ENCODE data around the gene SSRP1.
"Not testable (repeated sequence)": the region's sequence is repeated elsewhere in the genome, so short reads cannot be mapped to it uniquely, and the experiment has no call there.

Gene SSRP1

GRCh38 chr11:57335343-57336110 lies at the start of gene SSRP1:
Gene SSRP1, minus strand, starts transcription at chr11:57335892. Its CDS starts 771 bp downstream, at chr11:57335121.
- DNase-seq (ENCODE audit: low read depth in 2 of 2) = peak; percentile 77 to 78

GRCh38 chr11:57380975-57381374 lies 45.3 kb upstream of the SSRP1 start, which contains the start of gene PRG3:
Gene PRG3, minus strand, starts transcription at chr11:57381150. Its CDS starts 442 bp downstream, at chr11:57380708.
- DNase-seq (ENCODE audit: low read depth in 2 of 2) = no peak

GRCh38 chr11:57379732-57380131 lies 44.0 kb upstream of the SSRP1 start:
- no peak for DNase-seq (ENCODE audit: low read depth in 2 of 2)

DNA sequence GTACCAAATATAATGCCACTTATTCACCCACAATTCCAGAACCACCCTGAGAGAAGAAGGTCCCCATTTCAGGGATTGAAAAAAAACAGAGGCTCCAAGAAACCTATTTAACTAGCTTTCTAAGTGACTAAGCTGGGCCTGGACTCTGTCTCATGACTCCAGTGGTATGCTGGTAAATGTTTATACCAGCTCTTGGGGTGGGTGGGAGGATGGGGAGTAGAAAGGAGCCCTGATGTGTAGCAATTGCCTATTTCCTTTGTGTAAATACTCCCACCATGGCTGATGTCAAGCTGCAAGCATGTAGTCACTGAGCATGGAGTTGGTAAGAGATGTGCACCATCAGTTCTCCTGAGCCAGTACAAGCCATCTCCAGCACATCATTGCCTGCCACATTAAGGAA lies 42.5 kb upstream of the SSRP1 start:
- no peak for DNase-seq (ENCODE audit: low read depth in 2 of 2)

GRCh38 chr11:57377107-57377506 lies 41.4 kb upstream of the SSRP1 start:
- DNase-seq (ENCODE audit: low read depth in 2 of 2) = no peak

GRCh38 chr11:57376095-57377090 lies 40.7 kb upstream of the SSRP1 start:
- no peak for DNase-seq (ENCODE audit: low read depth in 2 of 2)

DNA sequence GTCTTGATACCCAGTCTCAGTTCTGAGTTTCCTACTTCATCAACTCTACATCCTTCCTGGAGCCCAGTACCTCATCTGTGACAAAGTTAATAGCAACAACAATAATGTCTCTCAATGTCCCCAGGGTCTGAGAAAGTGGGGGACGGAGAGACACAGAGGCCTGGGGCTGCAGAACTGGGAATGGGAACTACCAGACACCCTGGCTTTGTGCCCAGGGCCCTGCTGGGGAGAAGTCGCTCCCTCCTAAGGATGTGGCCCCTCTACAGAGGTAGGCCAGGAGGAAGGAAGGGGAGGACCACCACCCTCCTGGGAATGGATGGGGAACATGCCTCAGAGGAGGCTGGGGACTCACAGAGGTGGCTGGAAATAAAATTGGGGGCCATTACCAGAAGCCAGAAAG lies 39.8 kb upstream of the SSRP1 start:
- no peak for DNase-seq (ENCODE audit: low read depth in 2 of 2)

DNA sequence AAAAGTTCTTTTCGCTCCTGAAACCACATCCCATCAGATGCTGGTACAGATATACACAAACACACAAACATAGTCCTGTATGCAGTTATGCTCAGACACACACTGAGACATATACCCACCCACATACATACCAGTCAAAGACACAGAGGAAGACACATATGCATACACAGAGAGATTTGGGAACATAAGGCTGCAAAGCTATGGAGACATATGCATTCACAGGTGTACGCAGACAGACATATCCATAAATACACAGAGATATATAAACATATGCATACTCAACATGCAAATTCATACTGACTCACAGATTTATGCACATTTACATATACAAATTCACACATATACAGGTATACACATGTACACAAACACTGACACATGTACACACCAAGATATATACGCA lies 39.3 kb upstream of the SSRP1 start:
- no peak for DNase-seq (ENCODE audit: low read depth in 2 of 2)

DNA sequence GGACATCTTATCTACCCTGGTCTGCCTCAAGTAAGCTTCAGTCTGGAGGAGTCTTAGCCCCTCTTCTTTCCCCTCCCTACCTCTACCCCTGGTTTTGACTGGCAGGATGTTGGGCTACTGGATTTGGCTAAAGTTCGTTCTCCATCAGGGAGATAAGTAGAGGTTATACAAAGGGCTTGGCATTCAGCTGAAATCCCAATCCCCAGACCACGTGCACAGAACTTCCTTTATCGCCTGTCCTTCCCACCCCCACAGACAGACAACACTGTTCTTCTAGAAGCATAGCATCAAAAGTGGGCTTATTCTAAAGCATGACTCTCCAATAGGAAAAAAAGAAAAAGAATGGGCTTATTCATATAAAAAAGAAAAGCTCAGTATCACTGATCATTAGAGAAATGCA lies 37.5 kb upstream of the SSRP1 start:
- DNase-seq (ENCODE audit: low read depth in 2 of 2) = no peak

- DNase-seq (ENCODE audit: low read depth in 2 of 2) = no peak
Measured at GRCh38 chr11:57370941-57371340, 35.2 kb upstream of the SSRP1 start.

GRCh38 chr11:57370251-57370650 lies 34.6 kb upstream of the SSRP1 start:
- no peak for DNase-seq (ENCODE audit: low read depth in 2 of 2)

- DNase-seq (ENCODE audit: low read depth in 2 of 2) = no peak
Measured at GRCh38 chr11:57368845-57369232, 33.1 kb upstream of the SSRP1 start.

GRCh38 chr11:57368106-57368844 lies 32.6 kb upstream of the SSRP1 start:
- no peak for DNase-seq (ENCODE audit: low read depth in 2 of 2)

GRCh38 chr11:57364851-57365660 lies 29.4 kb upstream of the SSRP1 start:
- no peak for DNase-seq (ENCODE audit: low read depth in 2 of 2)

GRCh38 chr11:57363131-57364080 lies 27.7 kb upstream of the SSRP1 start:
- no peak for DNase-seq (ENCODE audit: low read depth in 2 of 2)

DNA sequence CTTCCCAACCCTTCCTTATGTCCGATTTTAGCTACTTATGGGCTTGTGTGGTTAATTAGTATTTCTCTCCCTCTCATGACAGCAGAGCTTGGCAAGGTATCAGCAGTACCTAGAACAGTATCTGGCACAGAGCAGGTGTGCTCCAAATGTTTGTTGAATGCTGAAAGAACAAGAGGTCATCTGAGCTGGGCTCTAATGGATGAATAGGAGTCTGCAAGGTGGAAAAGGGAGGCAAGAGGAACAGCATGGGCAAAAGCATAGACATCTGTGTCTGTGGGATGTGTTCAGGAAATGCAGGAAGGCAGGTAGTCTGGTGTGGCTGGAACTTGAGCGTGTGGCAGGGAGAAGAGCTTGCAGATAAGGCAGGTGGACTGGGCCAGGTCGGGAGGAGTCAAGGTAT lies 26.2 kb upstream of the SSRP1 start:
- DNase-seq (ENCODE audit: low read depth in 2 of 2) = no peak

GRCh38 chr11:57361420-57361819 lies 25.7 kb upstream of the SSRP1 start:
- not testable (repeated sequence) for DNase-seq (ENCODE audit: low read depth in 2 of 2)

GRCh38 chr11:57360991-57361390 lies 25.3 kb upstream of the SSRP1 start:
- DNase-seq (ENCODE audit: low read depth in 2 of 2) = no peak

GRCh38 chr11:57359896-57360690 lies 24.4 kb upstream of the SSRP1 start:
- DNase-seq (ENCODE audit: low read depth in 2 of 2) = no peak
